WI38 (cell line): Measurements from ENCODE around the gene MTIF3.

Experiments
- H3K4me3 ChIP-seq: 2 replicates; pipeline ENCODE4 v1.5.1; 2011; ENCODE audit warnings: low read depth, mild to moderate bottlenecking, control low read depth, low read length
- CTCF ChIP-seq: IDR thresholded peaks from 2 replicates; pipeline ENCODE4 v1.5.1; 2012; ENCODE audit warnings: low read depth, mild to moderate bottlenecking, control low read depth, low read length

MTIF3 gene

DNA sequence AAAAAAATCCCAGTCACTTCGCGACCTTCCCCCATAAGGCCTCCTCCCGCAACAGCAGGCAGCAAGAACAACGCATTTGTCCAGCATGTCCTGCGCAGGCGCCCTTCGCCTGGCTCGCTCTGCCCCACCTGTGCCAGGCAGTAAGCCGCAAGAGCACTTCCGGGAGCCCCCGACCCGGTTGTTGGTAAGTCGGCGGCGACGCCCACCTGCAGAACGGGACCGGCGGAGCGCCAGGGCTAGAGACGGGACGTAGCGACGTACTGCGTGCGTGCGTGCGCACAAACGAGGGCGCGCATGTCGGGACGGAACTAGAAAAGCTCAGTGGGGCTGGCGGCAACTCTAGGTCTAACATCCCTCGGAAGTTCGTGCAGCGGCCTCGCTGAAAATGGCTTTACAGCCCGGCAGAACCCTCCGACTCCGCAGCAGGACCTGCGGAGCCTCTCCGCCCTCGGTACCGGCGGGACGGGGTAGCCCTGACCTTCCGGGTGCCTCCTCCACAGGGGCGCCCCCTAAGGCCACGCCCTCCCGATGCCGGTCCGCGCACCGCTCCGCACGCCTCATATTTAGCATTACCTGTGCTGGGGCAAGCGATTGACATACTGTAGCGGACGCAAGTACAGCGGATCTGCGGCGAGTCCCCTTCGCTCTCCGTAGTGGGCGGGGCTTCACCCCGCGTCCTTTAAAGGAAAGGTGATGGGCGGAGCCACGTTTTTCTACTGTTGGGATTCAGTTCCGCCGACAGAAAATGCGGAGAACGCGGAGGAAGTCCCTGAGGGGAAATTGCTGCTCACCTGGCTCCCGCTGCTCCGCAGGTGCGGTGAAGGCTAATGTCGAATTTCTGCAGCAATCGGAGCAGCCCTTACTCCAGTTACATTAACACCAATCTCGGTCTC is at the start of gene MTIF3:
Gene MTIF3 (minus strand): TSS at position 629 of the 893 bp plus-strand sequence. CDS start 10,116 bp downstream, outside the sequence.
- peak within 1 kb of the TSS; percentile 95 for H3K4me3 ChIP-seq
- TF ChIP-seq CTCF = no peak

- TF ChIP-seq CTCF = no peak
- no peak overlapping the region for H3K4me3 ChIP-seq
Observed at GRCh38 chr13:27497563-27498230, 47.3 kb upstream of the MTIF3 start.

DNA sequence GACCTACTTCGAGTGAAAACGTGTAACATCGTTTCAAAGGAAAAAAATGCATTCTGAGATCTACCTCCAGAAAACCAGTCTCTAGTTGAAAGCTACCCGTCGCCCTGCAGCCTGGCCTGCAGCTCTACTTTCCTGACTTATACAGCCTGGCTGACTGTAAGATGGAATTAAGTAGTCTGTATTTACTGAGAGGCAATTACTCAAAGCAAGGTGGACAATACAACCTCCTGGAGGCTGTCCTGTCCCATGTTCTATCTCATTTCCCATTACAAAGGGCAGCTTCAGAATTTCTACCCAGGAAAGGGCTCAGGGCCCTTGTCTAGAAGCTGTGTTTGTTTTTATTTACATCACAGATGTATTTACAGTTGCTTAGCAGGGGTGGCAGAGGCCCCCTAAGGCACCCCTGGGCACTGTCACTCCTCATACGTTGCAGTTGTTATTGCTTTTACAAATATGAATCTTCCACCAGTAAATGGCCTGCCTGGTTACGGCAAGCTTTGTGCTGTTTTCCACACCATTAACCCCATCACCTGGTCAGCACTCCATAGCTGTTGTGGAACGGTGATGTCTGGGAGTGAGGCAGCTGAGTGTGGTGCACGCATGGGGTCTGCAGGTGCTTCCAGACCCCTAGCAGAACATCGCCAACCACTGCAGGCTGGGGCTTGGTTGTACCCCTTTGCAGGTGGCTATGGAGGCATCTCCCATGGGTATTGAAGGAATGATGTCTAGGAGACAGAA is 46.3 kb upstream of the MTIF3 start:
- no peak overlapping the region for H3K4me3 ChIP-seq
- TF ChIP-seq CTCF = no peak

DNA sequence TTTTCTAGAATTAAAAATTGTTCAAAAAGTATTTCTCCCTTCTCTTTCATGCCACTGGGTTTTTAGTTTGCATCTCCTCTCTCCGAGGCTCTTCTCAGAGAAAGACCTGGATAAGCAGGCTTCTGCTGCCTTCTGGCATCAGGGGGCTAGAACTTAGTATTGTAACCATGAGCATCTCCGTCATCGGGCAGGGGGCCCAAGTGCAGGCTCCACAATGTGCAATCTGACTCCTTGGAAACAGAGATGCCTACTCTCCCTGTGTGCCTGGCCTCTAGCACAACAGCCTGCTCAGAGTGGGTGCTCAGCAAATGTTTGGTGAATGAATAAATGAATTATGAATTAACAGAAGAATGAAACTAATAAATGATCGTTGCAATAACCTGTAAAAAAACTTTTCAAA is 45.6 kb upstream of the MTIF3 start:
- H3K4me3 ChIP-seq = no peak overlapping the region
- no peak for TF ChIP-seq CTCF

DNA sequence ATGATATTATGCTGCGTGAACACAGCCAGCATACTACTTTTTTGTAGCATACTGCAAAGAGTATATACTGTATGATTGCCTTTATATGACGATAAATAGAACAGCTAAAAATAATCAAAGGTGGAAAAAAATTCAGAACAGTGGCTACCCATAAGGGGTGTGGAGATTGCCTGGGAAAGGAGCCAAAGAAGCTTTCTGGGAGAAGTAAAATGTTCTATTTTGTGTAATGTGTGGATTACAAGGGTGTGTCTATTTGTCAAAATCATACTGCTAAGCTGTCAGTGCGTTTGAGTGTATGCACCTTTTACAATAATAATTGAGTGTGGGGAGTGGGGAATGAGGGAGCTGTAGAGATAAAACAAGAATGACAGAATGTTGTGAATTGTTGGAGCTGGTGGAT is 45.2 kb upstream of the MTIF3 start:
- H3K4me3 ChIP-seq = no peak overlapping the region
- no peak for TF ChIP-seq CTCF

- TF ChIP-seq CTCF = no peak
- no peak overlapping the region for H3K4me3 ChIP-seq
Observed at GRCh38 chr13:27493981-27494380, 43.6 kb upstream of the MTIF3 start.
